Measurements from ENCODE around the gene GPR34. TPM values are rescaled to one million over a fixed set of nuclear protein-coding genes. Genes with fewer than 3 reads are reported as not detected.

GPR34 gene
- total RNA-seq (2022; extraction: Qiagen RNA extraction) = 0.11 TPM in 1 of 5 replicates, not detected in the others

GRCh38 chrX:41688835-41689234 lies at the start of gene GPR34:
GPR34 (plus strand) TSS chrX:41688973; CDS start chrX:41695634, 6,661 bp downstream.

GRCh38 chrX:41723826-41724225 lies 35.1 kb downstream of the GPR34 start, which contains the start of gene GPR82:
GPR82 (plus strand) TSS chrX:41724181; CDS start chrX:41727027, 2,846 bp downstream.

Other genes with a start within 250 kb of the GPR34 start
- not detected in 5 replicates for gene NYX, start 241.6 kb upstream of the GPR34 start, total RNA-seq (2022; extraction: Qiagen RNA extraction)
- not detected in 5 replicates for gene GPR82, start 35.2 kb downstream of the GPR34 start, total RNA-seq (2022; extraction: Qiagen RNA extraction)
- gene CASK, start 234.6 kb downstream of the GPR34 start, total RNA-seq (2022; extraction: Qiagen RNA extraction) = 17.8 to 23.1 TPM (median 20.3 TPM) in 5 replicates